ENCODE results near the gene ZNF573. TPM values are rescaled to one million over a fixed set of nuclear protein-coding genes. Genes with fewer than 3 reads are reported as not detected.

Gene ZNF573
- total and polyA plus RNA-seq, 2 of the 13 experiments (the other 11 are each of a cell fraction or from before 2014, with no cell fraction given): 3.1 to 9.3 TPM

DNA sequence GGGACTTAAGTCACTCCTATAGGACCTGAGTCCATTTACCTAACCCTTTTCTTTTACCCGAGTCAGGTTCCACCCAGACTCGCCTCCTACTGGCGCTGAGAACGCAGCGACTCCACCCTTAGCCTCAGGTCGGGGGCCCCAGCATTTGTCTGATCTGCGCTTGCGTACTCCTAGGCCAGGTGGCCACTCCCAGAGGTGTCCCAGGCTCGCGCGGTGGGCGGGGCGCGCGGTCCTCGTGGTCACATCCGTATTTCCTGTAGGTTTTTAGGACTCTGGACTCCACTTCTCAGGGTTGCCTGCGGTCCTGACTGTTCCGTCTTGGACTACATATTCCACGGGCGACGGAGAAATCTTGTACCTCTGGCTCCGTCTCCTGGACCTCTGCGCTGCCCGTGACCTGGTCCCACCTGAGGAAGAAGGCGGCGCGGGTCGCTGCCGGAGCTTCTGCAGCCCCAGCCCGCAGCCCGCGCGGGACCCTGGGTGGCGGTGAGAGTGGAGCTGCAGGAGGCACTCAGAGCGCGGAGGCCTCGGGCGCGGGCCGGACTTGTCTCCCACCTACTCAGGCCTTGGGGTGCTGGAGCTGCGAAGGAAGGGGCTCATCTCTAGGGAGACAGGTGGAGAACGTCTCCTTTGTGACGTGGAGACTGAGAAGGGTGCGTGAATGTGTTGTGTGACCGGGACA, 11.0 kb upstream of the ZNF573 start:
- WGBS (ENCODE audit: low lambda C conversion rate): 75% methylated on average over 28 of the region's 46 CpGs
- intact Hi-C loops (cut with micrococcal nuclease; ENCODE audit: unreplicated experiment): no loop called here
- Histone ChIP-seq H3K4me1 (ENCODE audit: insufficient read depth, low read length) (no peaks in the 10 kb centered on the region), H3K27me3 (ENCODE audit: control insufficient read depth in 1 of 2, insufficient read depth in 2 of 2, low read length in 2 of 2) (no peaks in the 10 kb centered on the region; a peak in 1 of 5 replicates), H3K4me2 (ENCODE audit: low read depth, low read length) (no peak overlapping the region), H3K9me3 (ENCODE audit: low read length) (no peaks in the 10 kb centered on the region; the same call in none of the 2 replicates), H2AFZ (ENCODE audit: low read length) (no peak overlapping the region), H3K4me3 (replicated peaks in 1 of 3; ENCODE audit: insufficient read depth in 1 of 3, low read depth in 2 of 3, low read length in 3 of 3) (no peak overlapping the region), H3K27ac (ENCODE audit: extremely low read length, insufficient read depth, low read length) (no peak overlapping the region), H4K20me1 (ENCODE audit: insufficient read depth, low read length) (no peaks in the 10 kb centered on the region), H3K9ac (ENCODE audit: insufficient read depth, low read depth, low read length) (no peak overlapping the region), H3K79me2 (ENCODE audit: insufficient read depth, low read length) (no peaks in the 10 kb centered on the region), H3K36me3 (replicated peaks in 1 of 2; ENCODE audit: control insufficient read depth in 1 of 2, insufficient read depth in 2 of 2, low read length in 2 of 2) (no peaks in the 10 kb centered on the region)
- ATAC-seq (no peak), DNase-seq (ENCODE audit: low spot score) (no peak), FAIRE-seq (no peak)
- in situ Hi-C loops (cut with HindIII; ENCODE audit: extremely low pct_ligation_motif_present, low pct_unique_long_range_greater_than_20kb): no loop called here
- POLR2A ChIA-PET: no interaction called here
- BruUV-seq (replicated peaks): no TSS peak
- TF ChIP-seq ZNF572 (CRISPR knock-in tag; IDR thresholded peaks at IDR 0.05) (no peak), ZBTB7B (CRISPR knock-in tag; IDR thresholded peaks at IDR 0.05) (no peak), SYNCRIP (IDR thresholded peaks at IDR 0.05; ENCODE audit: insufficient read depth, low read depth, low read length) (no peak), HMGA1 (CRISPR knock-in tag; conservative IDR thresholded peaks at IDR 0.05) (no peak), HOXA3 (CRISPR knock-in tag; IDR thresholded peaks at IDR 0.05) (no peak), SMAD3 (CRISPR knock-in tag; IDR thresholded peaks at IDR 0.05) (no peak), HNRNPUL1 (IDR thresholded peaks at IDR 0.05; ENCODE audit: low read depth, low read length) (no peak), ZNF724P (CRISPR knock-in tag; IDR thresholded peaks at IDR 0.05; ENCODE audit: borderline replicate concordance) (no peak), ZNF883 (CRISPR knock-in tag; IDR thresholded peaks at IDR 0.05; ENCODE audit: not compliant biosample characterization) (no peak), ZNF264 (CRISPR knock-in tag; IDR thresholded peaks at IDR 0.05) (no peak), SMC3 (IDR thresholded peaks at IDR 0.05; ENCODE audit: low read length) (no peak), SP5 (CRISPR knock-in tag; IDR thresholded peaks at IDR 0.05; ENCODE audit: borderline replicate concordance, low read depth) (no peak)
- TF ChIP-seq, protein P1, sequence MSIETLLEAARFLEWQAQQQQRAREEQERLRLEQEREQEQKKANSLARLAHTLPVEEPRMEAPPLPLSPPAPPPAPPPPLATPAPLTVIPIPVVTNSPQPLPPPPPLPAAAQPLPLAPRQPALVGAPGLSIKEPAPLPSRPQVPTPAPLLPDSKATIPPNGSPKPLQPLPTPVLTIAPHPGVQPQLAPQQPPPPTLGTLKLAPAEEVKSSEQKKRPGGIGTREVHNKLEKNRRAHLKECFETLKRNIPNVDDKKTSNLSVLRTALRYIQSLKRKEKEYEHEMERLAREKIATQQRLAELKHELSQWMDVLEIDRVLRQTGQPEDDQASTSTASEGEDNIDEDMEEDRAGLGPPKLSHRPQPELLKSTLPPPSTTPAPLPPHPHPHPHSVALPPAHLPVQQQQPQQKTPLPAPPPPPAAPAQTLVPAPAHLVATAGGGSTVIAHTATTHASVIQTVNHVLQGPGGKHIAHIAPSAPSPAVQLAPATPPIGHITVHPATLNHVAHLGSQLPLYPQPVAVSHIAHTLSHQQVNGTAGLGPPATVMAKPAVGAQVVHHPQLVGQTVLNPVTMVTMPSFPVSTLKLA (IDR thresholded peaks at IDR 0.05): no peak
- TF ChIP-seq, protein P2, sequence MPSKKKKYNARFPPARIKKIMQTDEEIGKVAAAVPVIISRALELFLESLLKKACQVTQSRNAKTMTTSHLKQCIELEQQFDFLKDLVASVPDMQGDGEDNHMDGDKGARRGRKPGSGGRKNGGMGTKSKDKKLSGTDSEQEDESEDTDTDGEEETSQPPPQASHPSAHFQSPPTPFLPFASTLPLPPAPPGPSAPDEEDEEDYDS (CRISPR knock-in tag; IDR thresholded peaks at IDR 0.05): no peak
- TF ChIP-seq, protein P3, sequence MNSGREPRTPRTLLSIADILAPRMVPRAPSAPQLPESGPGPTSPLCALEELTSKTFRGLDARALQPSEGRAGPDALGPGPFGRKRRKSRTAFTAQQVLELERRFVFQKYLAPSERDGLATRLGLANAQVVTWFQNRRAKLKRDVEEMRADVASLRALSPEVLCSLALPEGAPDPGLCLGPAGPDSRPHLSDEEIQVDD (CRISPR knock-in tag; IDR thresholded peaks at IDR 0.05; ENCODE audit: borderline replicate concordance): no peak
- TF ChIP-seq, protein P4, sequence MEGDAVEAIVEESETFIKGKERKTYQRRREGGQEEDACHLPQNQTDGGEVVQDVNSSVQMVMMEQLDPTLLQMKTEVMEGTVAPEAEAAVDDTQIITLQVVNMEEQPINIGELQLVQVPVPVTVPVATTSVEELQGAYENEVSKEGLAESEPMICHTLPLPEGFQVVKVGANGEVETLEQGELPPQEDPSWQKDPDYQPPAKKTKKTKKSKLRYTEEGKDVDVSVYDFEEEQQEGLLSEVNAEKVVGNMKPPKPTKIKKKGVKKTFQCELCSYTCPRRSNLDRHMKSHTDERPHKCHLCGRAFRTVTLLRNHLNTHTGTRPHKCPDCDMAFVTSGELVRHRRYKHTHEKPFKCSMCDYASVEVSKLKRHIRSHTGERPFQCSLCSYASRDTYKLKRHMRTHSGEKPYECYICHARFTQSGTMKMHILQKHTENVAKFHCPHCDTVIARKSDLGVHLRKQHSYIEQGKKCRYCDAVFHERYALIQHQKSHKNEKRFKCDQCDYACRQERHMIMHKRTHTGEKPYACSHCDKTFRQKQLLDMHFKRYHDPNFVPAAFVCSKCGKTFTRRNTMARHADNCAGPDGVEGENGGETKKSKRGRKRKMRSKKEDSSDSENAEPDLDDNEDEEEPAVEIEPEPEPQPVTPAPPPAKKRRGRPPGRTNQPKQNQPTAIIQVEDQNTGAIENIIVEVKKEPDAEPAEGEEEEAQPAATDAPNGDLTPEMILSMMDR (CRISPR knock-in tag; IDR thresholded peaks at IDR 0.05): no peak
- TF ChIP-seq, protein P5, sequence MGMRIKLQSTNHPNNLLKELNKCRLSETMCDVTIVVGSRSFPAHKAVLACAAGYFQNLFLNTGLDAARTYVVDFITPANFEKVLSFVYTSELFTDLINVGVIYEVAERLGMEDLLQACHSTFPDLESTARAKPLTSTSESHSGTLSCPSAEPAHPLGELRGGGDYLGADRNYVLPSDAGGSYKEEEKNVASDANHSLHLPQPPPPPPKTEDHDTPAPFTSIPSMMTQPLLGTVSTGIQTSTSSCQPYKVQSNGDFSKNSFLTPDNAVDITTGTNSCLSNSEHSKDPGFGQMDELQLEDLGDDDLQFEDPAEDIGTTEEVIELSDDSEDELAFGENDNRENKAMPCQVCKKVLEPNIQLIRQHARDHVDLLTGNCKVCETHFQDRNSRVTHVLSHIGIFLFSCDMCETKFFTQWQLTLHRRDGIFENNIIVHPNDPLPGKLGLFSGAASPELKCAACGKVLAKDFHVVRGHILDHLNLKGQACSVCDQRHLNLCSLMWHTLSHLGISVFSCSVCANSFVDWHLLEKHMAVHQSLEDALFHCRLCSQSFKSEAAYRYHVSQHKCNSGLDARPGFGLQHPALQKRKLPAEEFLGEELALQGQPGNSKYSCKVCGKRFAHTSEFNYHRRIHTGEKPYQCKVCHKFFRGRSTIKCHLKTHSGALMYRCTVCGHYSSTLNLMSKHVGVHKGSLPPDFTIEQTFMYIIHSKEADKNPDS (CRISPR knock-in tag; IDR thresholded peaks at IDR 0.05): no peak
- CTCF ChIA-PET (ENCODE audit: low intra/inter-chr PET ratio, low total read pairs): no interaction called here

Data from HepG2 (cell line).